ENCODE results near the gene METTL21A.

The METTL21A gene

DNA sequence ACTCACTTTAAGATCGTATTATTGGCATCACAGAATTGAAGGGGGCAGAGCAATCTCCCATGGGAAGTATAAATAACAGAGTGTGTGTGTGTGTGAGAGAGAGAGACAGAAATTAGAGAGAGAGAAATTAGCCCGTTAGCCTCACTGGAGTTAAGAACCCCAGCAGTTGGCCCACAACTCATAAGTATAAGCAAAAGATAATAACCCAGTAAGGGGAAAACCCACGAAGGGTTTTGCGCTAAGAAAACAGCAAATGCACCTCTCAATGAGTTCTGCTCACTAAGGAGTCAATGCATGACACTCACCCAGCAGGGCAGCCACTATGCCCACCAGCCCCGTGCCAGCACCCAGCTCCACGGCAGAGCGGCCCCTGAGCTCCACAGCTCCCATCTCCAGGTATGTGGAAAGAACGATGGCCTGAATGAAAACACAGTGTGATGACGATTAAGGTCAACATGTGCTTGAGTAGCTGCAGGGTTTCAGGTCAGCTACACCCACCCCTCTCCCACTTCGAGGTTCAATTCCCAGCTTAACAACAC is 3.6 kb downstream of the METTL21A start:
- DNase-seq = no peak

DNA sequence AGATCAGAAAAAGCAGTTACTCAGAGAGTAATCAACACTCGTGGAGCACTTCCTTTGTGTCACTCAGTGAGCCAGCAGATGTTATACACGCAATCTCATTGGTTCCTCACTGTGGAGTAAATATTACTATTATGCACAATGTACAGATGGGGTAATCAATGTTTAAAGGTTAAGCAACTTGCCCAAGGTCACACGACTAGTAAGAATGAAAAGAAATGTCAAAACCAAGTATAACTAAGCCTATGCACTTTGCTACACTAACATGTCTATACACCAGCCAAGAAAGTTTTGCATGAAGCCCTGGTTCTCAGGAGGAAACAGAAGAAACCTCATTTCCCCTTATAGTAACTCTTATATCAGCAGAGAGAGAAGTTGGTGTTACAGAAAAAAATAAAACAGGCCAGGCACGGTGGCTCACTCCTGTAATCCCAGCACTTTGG is 5.4 kb downstream of the METTL21A start:
- DNase-seq = no peak

DNA sequence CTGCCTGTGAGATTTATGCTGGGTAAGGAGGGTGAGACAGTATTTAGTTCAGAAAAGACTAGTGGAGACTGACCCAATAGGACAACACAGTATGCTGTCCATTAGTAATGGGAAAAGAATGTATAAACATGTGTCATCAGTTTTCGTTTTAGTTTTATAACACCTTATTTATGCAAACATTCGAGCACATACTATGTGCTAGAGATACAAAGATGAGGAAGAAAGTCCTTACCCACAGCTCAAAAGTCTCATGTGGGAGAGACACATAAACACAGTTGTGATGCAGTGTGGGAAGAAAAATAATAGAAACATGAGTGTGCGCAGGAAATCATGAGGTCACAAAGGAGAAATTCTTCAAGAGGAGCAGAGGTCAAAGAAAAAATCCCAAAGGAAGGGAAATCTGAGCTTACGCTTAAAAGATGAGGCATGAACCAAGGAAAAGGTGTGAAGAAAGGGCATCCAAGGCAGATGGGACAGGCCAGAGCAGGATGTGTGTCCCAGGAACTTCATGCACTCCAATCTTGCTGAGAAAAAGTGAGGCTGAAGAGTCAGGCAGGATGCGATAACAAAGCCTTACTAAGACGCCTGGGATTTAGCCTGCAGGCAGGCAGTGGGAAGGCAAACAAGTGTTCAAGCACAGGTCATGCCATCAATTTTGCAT is 8.1 kb downstream of the METTL21A start:
- DNase-seq = no peak

DNA sequence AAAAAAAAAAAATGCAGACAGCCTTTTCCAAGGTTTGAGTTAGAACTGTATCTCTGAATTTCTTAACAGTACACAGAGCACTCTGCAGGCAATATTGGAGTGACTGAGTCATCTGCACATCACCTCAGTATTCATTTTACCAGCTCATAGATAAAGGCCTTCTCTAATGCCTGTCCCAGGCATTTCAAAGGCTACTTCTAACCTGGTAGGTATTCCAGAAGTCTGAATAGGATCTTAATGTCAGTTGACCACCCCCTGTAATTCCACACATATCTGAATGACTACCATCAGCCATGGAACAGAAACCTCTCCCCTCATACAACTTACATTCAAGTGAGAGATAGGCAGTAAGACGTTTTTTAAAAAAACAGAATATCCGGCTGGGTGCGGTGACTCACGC is 9.0 kb downstream of the METTL21A start:
- no peak for DNase-seq

DNA sequence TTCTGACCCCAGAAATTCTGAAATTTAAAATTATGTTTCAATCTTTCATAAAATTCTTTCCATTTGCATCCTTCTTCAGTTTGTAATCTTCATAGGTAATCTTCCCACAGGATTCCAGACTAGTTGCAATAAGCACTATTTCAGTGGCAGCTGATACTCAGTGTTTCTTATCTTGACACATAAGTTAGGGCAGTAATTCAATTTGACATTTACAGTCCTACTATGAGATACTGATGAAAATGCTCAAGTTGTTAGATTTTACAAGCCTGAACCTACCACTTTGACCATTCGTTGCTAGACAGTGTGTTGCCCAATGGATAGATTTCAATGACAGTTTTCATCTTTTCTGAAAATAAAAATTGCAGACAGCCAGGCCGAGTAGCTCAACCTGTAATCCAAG is 10.4 kb downstream of the METTL21A start:
- no peak for DNase-seq

DNA sequence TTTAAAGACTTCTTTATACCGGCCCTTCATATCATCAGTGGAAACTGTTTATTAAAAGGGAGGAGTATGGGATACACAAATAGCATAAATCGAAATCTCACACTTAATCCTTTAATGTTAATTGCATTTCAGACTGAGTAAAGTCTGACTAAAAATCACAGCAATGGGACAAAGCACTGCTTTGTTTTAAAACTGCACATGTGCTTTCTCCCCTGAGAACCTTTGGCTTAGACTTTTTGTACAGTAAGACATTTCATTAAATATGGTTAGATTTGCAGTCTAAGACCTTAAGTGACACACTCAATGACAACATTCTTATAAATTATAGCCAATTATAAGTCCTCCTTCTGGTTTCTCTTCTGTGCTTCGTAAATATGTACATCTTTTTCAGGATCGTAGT is 12.5 kb downstream of the METTL21A start:
- DNase-seq = no peak

DNA sequence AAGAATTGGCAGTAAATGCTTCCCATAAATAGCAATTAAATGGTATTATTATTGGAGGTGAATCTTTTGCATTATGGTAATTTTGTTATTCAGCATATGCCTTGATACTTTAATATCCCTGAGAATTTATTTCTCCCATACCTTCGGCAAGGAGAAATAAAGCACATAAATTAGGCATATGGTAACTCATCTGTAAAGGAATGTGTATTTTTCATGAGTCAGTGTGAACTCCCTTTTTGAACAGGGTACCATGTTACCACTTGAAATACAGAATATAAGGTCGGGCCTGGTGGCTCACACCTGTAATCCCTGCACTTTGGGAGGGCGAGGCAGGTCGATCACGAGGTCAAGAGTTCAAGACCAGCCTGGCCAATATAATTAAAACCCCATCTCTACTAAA is 18.4 kb downstream of the METTL21A start:
- no peak for DNase-seq

DNA sequence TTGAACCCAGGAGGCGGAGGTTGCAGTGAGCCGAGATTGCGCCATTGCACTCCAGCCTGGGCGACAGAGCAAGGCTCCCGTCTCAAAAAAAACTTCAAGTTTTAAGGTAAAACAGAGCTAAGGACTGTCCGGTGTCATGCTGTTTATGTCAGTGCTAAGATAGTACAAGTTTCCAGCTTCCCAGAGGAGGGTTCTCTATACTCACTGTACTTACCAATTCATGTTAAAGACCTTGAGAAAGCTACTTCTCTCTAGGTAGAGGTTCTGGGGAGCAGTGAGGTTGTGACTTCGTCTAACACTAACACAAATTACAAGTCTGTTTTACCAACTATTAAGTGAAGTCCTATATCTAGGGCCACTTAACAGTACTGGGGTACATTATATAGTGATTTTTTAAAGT is 18.8 kb downstream of the METTL21A start:
- DNase-seq = no peak

DNA sequence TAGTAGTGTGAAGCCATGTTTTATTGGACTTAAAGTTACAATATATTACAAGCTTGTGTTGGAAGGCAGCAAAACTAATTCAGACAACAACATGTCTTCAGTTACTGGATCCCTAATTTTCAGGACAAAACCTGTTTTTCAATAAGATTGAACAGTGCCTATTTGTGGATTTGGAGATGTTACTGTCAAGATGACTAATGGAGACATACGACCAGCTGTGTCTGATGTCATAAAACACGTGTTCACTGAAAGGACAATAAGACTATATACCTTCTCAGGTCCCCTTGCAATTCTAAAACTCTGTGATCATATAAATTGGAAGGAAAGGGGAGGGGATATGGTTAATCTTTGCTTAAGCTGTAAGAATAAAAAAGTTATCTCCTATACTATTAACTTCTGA is 21.7 kb downstream of the METTL21A start:
- DNase-seq = no peak

DNA sequence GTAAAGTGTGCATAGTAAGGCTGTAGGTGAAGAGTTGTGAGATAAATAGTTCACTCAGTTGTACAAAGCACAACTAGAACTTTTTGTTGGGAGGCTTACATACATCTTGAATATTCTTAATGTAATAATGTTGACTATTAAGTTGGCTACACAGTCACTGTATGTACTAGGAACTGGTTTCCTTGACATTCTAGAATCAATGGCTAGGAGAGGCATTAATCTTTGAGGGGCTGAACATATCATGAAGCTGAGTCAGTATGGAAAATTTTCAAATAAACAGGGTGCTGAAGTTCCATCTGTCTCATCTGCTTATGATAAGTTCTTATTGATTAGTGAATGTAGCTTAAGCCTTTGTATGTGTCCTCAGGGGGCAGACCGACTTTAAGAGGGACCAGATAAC is 23.4 kb downstream of the METTL21A start:
- DNase-seq = no peak

DNA sequence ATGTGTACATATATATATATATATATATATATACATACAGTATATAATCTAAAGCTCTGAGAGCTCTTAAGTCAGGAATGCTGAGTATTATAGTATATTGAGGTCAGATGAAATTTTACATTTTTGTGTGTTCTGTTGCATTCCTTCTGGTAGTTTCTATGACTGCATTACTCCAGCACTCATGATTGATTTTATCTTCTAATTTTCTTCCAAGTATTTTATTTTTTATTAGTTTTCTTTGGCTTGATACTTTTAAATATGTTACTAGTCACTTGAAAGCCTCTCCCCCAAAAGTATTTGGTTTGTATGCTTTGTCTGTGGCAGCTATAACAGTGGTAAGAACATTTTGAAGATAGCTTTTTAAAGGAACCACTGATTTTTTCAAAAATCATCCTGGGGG is 25.0 kb downstream of the METTL21A start:
- no peak for DNase-seq

DNA sequence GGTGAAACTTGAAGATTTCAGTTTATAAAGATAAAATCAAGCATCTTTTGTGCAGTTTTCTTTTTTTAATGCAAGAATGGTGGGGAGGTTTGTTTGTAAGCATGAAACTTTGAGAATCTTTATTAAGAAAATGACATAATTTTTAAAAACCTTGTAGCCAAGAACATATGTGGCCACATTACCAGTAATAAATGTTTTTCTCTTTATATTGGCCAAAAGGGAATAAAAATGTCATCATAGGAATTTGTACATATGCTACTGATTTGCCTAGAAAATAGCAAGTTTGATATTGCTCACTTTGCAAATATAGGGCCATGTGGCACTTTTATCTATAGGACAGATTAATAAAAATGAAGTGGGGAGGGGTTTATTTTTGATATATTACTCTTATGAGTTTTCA is 25.6 kb downstream of the METTL21A start:
- no peak for DNase-seq

DNA sequence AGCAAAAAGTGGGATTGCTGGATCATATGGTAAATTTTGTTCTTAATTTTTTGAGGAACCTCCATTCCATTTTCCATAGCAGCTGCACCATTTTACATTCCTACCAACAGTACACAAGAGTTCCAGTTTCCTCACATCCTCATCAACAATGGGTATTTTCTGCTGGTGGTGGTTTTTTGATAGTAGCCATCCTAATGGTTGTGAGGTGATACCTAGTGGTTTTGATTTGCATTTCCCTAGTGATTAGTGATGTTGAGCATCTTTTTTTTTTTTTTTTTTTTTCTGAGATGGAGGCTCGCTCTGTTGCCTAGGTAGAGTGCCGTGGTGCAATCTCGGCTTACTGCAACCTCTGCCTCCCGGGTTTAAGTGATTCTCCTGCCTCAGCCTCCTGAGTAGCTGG is 30.5 kb downstream of the METTL21A start:
- DNase-seq = no peak

DNA sequence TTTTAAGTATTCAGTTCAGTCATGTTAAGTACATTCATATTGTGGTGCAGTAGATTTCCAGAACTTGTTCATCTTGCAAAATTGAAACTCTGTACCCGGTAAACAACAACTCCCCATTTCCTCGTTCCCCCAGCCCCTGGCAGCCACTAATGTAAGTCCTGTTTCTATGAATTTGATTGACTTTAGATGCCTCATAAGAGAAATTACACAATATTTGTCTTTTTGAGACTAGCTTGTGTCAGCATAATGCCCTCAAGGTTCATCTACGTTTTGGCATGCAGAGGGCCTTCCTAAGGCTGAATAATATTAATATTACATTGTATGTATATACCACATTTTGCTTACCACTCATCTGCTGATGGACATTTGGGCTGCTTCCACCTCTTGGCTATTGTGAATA is 30.9 kb downstream of the METTL21A start:
- DNase-seq = no peak

DNA sequence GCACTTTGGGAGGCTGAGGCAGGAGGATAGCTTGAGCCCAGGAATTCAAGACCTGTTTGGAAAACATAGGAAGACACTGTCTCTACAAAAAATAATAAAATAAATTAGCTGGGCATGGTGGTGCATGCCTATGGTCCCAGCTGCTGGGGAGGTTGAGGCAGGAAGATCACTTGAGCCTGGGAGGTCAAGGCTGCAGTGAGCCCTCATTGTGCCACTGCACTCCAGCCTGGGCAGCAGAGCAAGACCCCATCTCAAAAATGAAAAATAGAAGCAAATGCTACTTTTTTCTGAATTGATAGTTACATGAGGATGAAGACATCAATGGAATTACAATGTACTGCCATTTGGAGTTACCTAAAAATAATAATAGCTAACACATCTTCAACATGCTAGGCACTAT is 31.9 kb downstream of the METTL21A start:
- no peak for DNase-seq

DNA sequence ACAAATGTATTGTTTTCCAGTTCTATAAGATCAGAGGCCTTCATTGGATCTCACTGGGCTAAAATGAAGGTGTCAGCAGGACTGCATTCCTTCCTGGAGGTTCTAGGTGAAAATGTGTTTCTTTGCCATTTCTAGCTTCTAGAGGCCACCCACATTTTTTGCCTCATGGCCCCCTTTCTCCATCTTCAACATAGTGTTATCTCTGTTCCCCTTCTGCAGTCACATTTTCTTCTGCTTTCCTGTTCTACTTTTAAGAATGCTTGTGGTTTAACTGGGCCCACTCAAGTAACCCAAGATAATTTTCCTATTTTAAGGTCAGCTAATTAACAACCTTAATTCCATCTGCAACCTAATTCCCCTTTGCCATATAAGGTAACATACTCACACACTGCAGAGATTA is 36.1 kb downstream of the METTL21A start:
- DNase-seq = no peak

DNA sequence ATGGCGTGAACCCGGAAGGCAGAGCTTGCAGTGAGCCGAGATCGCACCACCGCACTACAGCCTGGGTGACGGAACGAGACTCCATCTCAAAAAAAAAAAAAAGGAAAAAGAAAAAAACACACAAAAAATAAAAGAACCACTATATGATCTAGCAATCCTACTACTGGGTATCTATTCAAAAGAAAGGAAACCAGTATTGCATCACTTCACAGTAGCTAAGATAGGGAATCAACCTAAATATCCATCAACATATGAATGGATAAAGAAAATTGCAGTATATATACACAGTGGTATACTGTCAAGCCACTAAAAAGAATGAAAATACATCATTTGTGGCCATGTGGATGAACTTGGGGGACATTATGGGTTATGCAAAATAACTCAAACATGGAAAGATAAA is 37.9 kb downstream of the METTL21A start:
- DNase-seq = no peak

DNA sequence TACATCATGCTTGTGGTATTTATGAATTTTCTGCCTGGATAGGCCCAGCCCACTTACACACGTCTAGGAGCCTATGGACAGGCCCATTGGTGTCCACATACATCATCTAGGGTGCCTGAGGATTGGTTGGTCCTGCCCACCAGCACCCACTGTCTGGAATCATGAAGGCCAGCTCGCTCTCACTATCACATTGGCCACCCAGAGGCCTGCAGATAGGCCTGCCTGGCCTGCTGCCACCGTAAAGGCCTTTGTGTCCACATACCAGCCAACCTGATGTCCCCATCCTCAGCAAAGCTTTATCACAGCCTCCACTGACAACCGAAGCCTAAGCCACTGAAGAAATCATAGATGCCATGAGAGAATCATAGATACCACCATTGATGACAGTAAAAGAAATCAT is 40.2 kb downstream of the METTL21A start:
- DNase-seq = no peak

DNA sequence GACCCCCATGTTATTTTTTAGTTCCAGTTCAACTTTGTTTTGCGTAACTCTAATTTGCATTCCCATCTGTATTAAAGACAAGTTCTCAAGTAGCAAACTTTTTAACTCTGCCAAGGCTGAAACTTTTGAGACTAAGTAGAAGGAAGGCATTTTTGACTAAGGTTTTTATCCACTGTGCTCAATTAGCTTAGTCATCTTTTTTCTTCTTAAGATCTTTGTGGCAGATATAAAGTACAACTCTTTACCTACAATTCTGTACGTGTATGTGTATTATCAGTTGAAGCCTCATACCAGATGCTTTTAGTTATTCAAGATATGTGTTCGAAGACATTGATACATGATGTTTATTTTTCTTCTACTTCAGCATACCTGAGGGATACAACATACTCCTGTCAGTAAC is 53.8 kb downstream of the METTL21A start:
- DNase-seq = no peak

DNA sequence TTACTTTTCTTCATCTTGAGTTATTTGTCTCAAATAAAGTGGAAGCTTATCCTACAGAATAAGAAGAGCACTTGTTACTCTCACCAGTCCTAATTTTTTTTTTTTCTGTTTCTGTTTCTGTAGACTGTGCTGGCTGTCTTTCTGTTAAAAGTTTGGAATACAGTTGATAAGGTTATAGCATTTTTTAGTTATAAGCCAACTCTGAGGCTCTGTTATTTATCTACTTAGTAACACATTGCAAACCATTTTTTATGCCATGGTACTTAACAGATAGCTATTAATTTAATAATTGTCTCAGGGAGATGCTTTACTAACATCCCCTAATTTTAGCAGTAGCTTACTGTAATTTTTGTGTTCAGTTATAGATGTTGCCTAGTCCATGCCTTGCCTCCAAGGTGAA is 57.5 kb downstream of the METTL21A start:
- DNase-seq = no peak

DNA sequence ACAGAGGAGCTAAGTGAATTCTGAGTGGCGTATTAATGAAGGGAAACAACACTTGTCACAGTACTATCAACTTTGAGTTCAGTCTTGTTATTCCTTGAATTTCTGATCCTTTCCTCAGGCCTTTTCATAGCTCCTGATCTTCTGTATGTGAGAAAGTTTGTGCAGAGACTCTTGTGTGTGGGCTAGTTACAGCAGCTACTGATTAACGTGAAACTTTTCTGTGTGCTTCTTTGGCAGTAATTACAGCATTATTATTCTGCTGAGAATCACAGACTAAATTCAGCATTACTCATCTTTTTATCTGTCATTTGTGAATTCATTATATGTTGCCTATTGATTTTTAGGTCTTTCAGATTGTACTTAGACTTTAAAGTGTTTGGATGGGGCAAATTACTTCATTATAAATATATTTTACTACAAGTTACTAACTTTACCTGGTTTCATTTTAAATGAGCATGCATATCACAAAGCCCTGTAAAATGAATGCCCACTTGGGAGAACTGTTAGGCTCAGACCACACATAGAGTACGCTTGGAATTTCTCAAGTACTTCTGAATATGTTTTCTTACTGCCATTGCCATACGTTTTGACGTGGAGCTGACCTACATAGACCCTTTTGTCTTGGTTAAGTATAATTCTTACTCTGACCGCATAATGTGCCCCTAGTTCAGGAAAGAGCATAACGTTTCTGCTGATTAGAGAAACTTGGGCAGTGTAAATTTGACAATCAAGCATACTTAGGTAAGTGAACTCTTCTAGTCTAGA is 59.3 kb downstream of the METTL21A start:
- DNase-seq = no peak

Data from activated CD4-positive, alpha-beta T cell treated with anti-CD3 and anti-CD28 coated beads, Interleukin-2, amount 50 U/mL, for 1 hour (primary cell).